ENCODE results near the gene TRIM2.

GRCh38 chr4:153293742-153294057, 89.5 kb downstream of the TRIM2 start:
- TF ChIP-seq CTCF (IDR thresholded peaks at IDR 0.05; ENCODE audit: insufficient read depth, low read length) (no peak), POLR2AphosphoS5 (IDR thresholded peaks at IDR 0.05; ENCODE audit: low read depth) (no peak), REST (IDR thresholded peaks at IDR 0.05; ENCODE audit: insufficient replicate concordance, low read depth) (no peak), GABPA (IDR thresholded peaks at IDR 0.05; ENCODE audit: low read depth) (no peak)

All from HL-60 (cell line).